GM18520 (cell line): Measurements from ENCODE around the gene ENOX2.
"Not testable (repeated sequence)": the region's sequence is repeated elsewhere in the genome, so short reads cannot be mapped to it uniquely, and the experiment has no call there.

Experiments
- ATAC-seq: cut with Tn5 transposase; IDR thresholded peaks from one replicate; pipeline ENCODE4 v1.9.1; 2021; ENCODE audit not compliant: unreplicated experiment

ENOX2 gene

GRCh38 chrX:130758072-130758471 lies 144.9 kb downstream of the ENOX2 start:
- no peak for ATAC-seq

- ATAC-seq: no peak
Observed at GRCh38 chrX:130756233-130756632, 146.8 kb downstream of the ENOX2 start.

GRCh38 chrX:130754353-130754752 lies 148.7 kb downstream of the ENOX2 start:
- no peak for ATAC-seq

DNA sequence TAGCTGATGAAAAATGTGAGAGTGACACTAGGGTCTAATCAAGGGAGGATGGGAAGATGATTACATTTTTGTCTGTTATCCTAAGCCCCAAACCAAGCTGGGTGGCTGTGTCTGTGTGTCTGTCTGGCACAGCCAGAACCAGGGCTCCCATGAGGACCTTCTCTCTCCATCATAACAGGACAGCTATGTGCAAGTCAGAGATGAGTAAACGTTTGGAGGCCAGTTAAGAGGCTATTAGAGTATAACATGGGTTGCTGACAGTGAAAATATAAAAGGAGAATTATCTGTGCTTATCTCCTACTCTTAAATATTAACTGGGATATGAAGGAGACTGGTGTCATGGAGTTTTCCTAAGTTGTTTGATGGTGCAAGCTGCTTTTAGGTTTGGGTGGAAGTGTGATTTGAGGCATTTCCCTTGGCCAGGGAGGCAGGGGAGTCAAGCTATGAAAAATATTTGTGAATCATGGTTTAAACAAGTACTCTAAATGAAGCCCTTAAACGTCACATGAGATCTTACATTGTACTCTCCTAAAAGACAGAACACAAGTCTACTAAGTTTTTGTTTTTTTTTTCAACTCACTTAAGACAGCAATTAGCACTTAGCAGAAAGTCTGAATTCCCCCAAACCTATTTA lies 156.2 kb downstream of the ENOX2 start:
- no peak for ATAC-seq

GRCh38 chrX:130746077-130746476 lies 156.9 kb downstream of the ENOX2 start:
- no peak for ATAC-seq

- no peak for ATAC-seq
Observed at GRCh38 chrX:130741584-130741983, 161.4 kb downstream of the ENOX2 start.

DNA sequence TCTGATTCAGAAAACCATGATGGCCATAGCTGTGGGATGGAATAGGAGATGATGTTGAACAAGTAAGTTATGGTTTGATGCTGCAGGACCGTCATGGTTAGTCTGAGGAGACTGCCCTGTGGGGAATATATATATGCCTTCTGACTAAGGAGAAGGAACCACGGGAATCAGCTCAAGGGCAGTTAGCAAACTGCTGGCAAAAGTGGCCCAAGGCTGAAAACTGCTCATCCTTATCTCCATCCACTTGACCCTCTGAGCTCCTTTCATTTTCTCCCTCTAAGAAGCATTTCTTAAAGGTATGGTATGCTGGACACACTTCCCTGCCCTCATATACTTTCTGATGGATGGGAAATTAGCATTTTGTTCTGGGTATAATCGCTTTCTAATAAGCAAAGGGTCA lies 161.9 kb downstream of the ENOX2 start:
- no peak for ATAC-seq

DNA sequence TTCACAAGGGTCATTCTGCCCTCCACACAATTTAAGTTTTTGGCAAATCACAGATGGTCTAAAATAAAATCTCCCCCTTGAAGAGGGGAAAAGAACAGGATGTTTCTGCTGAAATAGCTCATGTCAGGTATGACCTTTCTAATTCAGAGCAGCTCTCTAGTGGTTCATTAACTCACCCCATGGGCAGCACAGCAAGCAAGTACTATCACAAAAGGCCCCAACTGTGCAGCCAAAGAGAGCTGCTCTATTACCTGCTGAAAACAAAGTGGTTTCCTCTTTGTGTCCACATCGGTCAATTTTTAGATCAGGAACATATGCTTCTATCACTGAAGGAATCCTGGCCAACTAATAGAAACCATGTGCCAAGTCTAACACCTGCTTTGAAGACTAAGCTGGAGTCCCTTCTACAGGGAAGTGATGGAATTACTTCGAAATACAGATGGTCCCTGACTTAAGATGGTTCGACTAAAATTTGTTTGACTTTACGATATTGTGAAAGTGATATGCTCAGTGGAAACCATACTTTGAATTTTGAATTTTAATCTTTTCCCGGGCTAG lies 164.3 kb downstream of the ENOX2 start:
- no peak for ATAC-seq

DNA sequence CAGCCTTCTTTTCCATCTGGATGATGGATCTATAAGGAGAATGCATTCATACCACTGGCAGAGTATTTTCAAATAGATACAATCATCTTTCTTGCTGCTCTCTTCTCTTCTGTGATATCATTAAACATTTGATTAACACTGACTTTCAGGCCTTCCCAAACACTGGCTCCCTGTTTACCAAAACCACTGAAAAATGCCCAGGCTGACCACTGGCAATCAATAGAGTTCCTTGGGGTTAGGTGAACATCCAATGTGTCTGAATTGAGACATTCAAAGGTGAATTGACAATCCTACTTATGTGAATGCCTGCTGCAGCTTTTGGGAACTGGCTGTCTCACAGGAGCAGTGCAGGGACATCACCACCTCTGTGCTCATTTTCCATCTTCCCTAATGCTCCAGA lies 168.3 kb downstream of the ENOX2 start:
- ATAC-seq: no peak

GRCh38 chrX:130728208-130728607 lies 174.8 kb downstream of the ENOX2 start:
- ATAC-seq: no peak

GRCh38 chrX:130726661-130727060 lies 176.3 kb downstream of the ENOX2 start:
- ATAC-seq: no peak

DNA sequence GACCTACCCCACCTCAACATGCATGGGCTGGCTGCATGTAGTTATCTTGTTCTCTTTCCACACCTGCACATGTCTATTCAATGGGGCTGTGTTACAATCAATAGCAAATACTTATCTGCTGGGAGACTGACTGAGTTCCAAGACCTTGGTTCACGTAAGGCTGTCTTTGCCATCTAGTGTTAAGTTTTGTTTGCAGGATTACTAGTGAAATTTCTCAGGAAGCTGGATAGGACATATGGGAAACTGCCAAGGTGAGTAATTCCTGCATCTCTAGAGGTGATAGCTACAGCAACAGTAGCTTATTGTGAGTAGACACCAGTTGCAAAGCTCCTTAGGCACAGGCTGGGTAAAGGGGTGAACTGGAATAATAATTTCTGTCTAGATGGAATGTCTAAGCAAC lies 177.5 kb downstream of the ENOX2 start:
- ATAC-seq: no peak

DNA sequence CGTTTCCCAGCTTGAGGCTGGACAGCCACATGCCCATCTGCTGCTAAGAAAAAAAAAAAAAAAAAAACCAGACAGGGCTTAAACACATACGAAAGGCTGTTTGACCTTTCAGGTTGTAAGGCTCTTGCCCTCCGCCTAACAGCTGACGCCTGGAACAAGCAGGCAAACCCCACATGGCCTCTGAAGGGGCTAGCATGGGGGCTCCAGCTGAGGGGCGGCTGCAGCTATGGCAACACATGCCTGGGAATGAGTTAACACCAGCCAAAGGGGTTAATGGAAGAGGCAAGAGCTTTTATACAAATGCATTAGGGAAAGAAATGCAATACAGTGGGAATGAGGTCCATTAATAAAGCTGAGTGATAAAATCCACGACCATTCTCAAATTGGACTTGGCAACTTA lies 183.6 kb downstream of the ENOX2 start:
- no peak for ATAC-seq

DNA sequence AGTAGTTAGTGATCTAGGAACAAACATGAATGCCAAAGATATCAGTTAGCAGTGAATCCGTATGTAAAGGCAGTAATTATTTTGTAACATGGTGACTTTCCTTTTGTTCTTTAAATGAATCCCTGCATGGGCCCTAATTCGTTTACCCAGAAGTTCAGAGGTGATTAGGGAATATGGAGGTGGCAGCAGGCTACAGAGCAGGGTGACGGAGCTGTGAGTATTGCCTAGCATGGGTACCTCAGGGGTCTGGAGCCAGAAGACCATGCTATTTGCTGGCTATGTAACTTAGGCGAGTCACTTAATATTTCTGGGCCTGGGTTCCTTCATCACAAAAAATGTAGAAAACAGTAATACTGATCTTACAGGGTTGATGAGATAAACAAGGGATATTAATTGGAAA lies 184.9 kb downstream of the ENOX2 start:
- no peak for ATAC-seq

DNA sequence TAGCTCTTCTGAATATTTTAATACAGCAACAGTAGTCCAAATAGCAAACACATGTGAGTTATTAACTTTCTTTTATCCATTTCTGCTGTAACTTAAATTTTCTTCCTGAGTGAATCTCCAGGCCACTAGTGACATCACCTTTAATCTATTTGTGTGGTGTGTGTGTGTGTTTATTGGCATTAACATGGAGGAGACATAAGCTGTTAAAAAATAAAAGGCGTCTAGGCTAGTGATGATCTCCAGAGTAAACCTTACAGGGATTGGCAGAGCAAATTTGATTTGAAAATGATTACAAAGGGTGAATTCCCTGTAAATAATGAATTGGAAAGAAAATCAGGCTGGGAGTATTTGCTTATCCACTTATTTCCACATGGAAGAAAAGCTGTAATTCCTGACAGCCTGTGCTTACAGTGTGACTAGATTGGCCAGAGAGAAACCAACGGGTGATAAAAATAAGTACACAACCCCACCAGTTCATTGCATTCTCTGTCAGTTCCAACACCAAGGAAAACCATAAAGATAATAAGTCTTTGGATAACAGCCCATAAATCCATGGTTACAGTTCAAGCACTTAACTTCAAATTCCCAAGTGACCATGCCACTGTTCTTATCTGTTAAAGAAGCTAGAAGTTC lies 186.1 kb downstream of the ENOX2 start:
- ATAC-seq: no peak

- ATAC-seq: no peak
Observed at GRCh38 chrX:130716346-130716745, 186.7 kb downstream of the ENOX2 start.

DNA sequence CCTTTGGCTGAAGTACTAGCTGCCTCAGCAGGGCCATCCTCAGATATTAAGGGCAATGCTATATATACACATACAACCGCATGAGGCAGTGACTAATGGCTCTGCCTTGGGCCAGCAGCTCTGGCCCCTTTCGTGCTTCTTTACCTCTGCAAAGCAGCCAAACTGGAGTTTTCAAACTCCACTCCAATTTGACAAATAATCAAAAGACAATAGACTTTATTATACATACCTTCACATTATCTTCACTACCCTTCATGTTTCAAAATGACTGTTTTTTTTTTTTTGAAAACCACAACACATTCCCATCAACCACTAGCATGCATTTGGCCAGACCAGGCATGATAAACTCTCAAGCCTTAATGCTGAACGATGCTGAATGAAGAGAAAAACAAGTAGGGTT lies 187.7 kb downstream of the ENOX2 start:
- no peak for ATAC-seq

DNA sequence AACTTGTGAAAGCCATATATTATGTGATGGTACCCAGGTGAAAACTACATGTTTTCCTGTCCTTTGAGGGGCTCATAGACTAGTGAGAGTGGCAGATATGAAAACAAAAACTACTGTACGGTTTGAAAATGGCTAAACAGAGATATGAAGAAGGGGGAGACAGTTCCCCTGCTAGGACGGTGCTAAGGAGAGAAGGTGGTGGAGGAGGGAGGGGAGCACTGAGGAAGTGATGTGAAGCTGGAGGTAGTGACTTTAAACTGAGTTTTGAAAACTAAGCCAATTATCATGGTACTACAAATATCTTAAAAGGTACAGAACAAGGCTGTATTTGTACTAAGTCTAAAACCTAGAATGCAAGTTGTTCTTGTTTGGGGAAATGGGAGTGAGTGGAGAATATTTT lies 188.3 kb downstream of the ENOX2 start:
- no peak for ATAC-seq

DNA sequence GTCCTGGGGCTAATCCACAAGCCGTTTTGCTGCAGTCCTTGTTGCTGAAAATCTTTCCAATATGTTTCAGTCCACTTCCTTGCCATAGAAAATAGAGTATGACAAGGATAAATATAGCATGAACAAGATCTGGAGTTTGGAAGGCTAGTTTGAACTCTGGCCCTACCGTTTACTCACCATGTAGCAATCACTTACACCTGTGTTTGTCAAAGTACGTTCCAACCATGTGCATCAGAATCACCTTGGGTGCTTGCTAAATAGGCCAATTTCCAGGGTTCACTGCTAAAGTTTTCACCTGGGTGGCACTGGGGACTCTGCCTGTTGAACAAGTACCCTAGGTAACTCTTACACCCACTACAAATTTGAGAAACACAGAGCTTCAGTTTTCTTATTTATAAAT lies 188.9 kb downstream of the ENOX2 start:
- no peak for ATAC-seq

DNA sequence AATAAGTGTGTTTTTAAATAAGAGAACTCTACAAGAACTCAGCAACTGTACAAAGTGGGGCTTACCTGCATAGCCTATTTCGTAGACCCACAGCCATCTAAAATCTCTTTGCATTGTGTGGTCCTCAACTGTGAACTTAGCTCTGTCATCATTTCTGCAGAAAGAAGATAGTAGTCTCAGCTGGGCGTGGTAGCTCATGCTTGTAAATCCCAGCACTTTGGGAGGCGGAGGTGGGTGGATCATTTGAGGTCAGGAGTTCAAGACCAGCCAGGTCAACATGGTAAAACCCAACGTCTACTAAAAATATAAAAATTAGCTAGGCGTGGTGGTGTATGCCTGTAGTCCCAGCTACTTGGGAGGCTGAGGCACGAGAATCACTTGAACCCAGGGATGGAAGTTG lies 193.8 kb downstream of the ENOX2 start:
- ATAC-seq: not testable (repeated sequence)

DNA sequence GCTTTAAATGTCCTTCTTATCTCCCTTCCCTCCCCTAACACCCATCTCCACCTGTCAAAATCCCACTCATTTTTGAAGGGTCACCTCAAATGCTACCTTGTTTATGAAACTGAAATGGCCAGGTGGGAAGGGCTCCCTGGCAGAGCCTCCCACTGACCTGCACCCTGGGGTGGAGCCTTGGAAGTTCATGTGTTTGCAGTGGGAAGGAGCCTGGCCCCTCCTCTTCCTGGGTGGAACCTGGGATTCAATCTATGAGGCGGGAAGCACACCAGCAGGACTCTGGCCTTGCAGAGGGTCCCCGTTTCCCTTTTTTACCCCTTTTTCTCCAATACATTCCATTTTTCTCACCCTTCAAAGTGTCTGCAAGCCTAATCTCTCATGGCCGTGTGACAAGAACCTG lies 197.4 kb downstream of the ENOX2 start:
- ATAC-seq: no peak

GRCh38 chrX:130704053-130705038 lies 198.7 kb downstream of the ENOX2 start:
- no peak for ATAC-seq
